Measurements from ENCODE around the gene ELAC2.

ELAC2 gene

DNA sequence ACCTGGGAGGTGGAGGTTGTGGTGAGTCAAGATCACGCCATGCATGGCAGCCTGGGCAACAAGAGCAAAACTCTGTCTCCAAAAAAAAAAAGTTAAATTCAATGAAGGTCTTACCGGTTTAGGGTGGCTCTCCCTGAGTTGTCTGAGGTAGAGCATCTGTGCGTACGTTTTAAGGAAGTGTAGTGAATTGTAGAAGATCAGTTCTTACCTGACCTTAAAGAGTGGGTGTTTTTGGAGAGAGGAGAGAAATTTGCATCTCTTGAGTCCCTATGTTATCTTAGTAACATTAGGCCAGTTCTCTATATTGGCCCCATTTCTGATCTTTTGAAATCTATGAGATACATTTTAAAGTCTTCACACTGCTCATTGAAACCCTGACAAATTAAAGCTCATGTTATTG is 56.2 kb downstream of the ELAC2 start:
- in situ Hi-C loops (cut with MboI; ENCODE audit: low sequenced_read_pairs), result no loop called here

GRCh38 chr17:12959441-12959840 is 58.4 kb downstream of the ELAC2 start:
- in situ Hi-C loops (cut with MboI; ENCODE audit: low sequenced_read_pairs), result no loop called here

GRCh38 chr17:12958786-12959185 is 59.0 kb downstream of the ELAC2 start:
- in situ Hi-C loops (cut with MboI; ENCODE audit: low sequenced_read_pairs), result no loop called here

GRCh38 chr17:12955521-12955920 is 62.3 kb downstream of the ELAC2 start:
- in situ Hi-C loops (cut with MboI; ENCODE audit: low sequenced_read_pairs), result no loop called here

DNA sequence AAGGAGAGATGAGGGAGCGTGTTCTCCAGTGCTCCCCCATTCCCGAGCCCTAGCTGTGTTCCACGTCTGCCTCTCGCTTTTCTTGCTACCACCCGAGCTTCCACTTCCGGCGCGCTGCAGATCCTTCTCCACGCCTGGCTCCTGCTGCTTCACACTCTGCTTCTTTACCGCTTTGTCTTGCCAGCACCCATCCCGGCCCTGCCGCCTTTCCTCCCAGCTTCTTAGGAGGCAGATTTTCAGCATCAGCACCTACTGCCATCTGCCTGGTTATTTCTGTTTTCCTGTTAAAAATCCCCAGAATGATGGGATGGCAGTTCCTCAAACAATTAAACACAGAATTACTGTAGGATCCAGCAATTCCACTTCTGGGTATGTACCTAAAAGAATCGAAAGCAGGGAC is 64.7 kb downstream of the ELAC2 start:
- in situ Hi-C loops (cut with MboI; ENCODE audit: low sequenced_read_pairs), result no loop called here

DNA sequence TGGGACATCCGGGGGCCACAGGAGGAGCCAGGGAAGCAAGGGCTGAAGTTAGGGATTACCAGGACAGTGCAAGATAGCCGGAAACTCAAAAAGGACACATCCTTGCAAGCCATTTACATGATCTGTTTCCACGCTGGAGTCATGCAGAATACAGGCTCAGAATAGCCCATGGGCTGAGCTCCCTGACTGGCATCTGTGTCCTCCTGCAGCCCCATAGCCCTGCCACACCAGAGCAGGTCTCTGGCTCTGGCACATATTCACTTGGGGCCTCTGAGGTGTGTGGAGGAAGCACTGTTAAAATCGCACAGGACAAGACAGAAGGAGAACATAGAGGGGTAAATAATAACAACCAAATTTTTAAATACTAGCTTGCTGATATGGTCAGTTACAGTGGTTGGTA is 65.8 kb downstream of the ELAC2 start:
- in situ Hi-C loops (cut with MboI; ENCODE audit: low sequenced_read_pairs), result no loop called here

DNA sequence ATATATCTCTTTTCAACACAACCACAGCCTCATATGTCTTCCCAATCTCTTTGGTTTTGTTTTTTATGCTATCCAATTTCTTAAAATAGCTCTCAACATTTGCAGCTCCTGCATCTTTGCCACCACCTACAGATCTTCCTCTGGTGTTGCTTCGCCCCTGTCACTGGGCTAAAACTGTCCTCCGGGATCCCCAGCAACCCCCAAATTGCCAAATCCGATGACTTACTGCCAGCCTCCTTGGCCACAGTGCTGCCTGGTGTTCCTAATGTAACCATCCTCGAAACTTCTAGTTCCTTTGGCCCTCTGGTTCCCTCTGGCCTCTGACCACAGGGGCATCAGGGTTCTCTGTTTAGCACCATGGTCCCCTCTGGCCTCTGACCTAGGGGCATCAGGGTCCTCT is 70.8 kb downstream of the ELAC2 start:
- in situ Hi-C loops (cut with MboI; ENCODE audit: low sequenced_read_pairs), result no loop called here
